IgD-negative memory B cell (primary cell): ENCODE measurements around the gene COX19. TPM values are rescaled to one million over a fixed set of nuclear protein-coding genes. Genes with fewer than 3 reads are reported as not detected.
"Not testable (repeated sequence)": the region's sequence is repeated elsewhere in the genome, so short reads cannot be mapped to it uniquely, and the experiment has no call there.

Source experiments
- H3K27ac Mint-ChIP-seq, 3 donors: one replicate each; pipeline ENCODE4 v1.8.0; 2020 to 2022; ENCODE audit warnings: mild to moderate bottlenecking in 3 of 3, mixed read lengths in 3 of 3, moderate library complexity in 1 of 3
- H3K27me3 Mint-ChIP-seq: one replicate; pipeline ENCODE4 v1.8.0; 2021; ENCODE audit warnings: mixed read lengths
- H3K36me3 Mint-ChIP-seq: one replicate; pipeline ENCODE4 v1.8.0; 2020; ENCODE audit warnings: mild to moderate bottlenecking, mixed read lengths
- H3K4me1 Mint-ChIP-seq, 3 donors: one replicate each; pipeline ENCODE4 v1.8.0; 2020 to 2022; ENCODE audit warnings: mixed read lengths in 3 of 3, mild to moderate bottlenecking in 1 of 3
- H3K4me3 Mint-ChIP-seq, 4 donors: one replicate each; pipeline ENCODE4 v1.8.0; 2020 to 2022; ENCODE audit warnings: mild to moderate bottlenecking in 4 of 4, mixed read lengths in 4 of 4, moderate library complexity in 3 of 4
- H3K9me3 Mint-ChIP-seq, 3 donors: one replicate each; pipeline ENCODE4 v1.8.0; 2020 to 2021; ENCODE audit warnings: mixed read lengths in 3 of 3, mild to moderate bottlenecking in 1 of 3
- polyA plus RNA-seq: library from polyadenylated mRNA; unstranded; fragments of 300-500 nt; fragmentation: Illumina TruSeq; gene quantifications from one replicate; pipeline ENCODE4 v1.2.3, GENCODE V29; 2021

COX19 gene
- polyA plus RNA-seq, 1 donor from 2014 or later, result 26.7 TPM

- Mint-ChIP-seq H3K9me3 (no peaks in the 10 kb centered on the region), H3K4me1 (peaks cover 19 to 29% (median 22%) of the 10 kb centered on the region in 3 donors), H3K27ac (peak overlapping the region in 1 of 3 donors; percentile 31), H3K27me3 (peaks cover 2% of the 10 kb centered on the region), H3K36me3 (peaks cover 6% of the 10 kb centered on the region), H3K4me3 (no peak overlapping the region)
Measured at GRCh38 chr7:968205-969105, 6.9 kb downstream of the COX19 start.

- Mint-ChIP-seq H3K27ac (peak overlapping the region; percentile 6 to 59 (median 31)), H3K27me3 (peaks cover 3% of the 10 kb centered on the region), H3K9me3 (no peaks in the 10 kb centered on the region), H3K4me1 (peaks cover 18 to 25% (median 21%) of the 10 kb centered on the region in 3 donors), H3K4me3 (peak overlapping the region in 1 of 4 donors; percentile 26), H3K36me3 (peaks cover 6% of the 10 kb centered on the region)
Measured at GRCh38 chr7:967361-968082, 7.8 kb downstream of the COX19 start.

GRCh38 chr7:966291-967069 lies 8.9 kb downstream of the COX19 start:
- no peaks in the 10 kb centered on the region for H3K9me3 Mint-ChIP-seq
- peaks cover 9% of the 10 kb centered on the region for H3K27me3 Mint-ChIP-seq
- peak overlapping the region in 2 of 3 donors; percentile 3 to 84 for H3K27ac Mint-ChIP-seq
- peaks cover 4% of the 10 kb centered on the region for H3K36me3 Mint-ChIP-seq
- peak overlapping the region in 2 of 4 donors; percentile 3 to 27 for H3K4me3 Mint-ChIP-seq
- H3K4me1 Mint-ChIP-seq, result peaks cover 15 to 22% (median 15%) of the 10 kb centered on the region in 3 donors

- peaks cover 12 to 19% (median 19%) of the 10 kb centered on the region in 3 donors for H3K4me1 Mint-ChIP-seq
- H3K27me3 Mint-ChIP-seq, result peaks cover 14% of the 10 kb centered on the region
- no peaks in the 10 kb centered on the region for H3K9me3 Mint-ChIP-seq
- peak overlapping the region; percentile 49 to 83 (median 67) for H3K27ac Mint-ChIP-seq
- peaks cover 3% of the 10 kb centered on the region for H3K36me3 Mint-ChIP-seq
- peak overlapping the region in 1 of 4 donors; percentile 49 for H3K4me3 Mint-ChIP-seq
Measured at GRCh38 chr7:964401-965231, 10.7 kb downstream of the COX19 start.

- Mint-ChIP-seq H3K4me3 (peak overlapping the region in 2 of 4 donors; percentile 54 to 78), H3K27ac (no peak overlapping the region), H3K36me3 (peaks cover 3% of the 10 kb centered on the region), H3K4me1 (peaks cover 12 to 19% (median 19%) of the 10 kb centered on the region in 3 donors), H3K9me3 (no peaks in the 10 kb centered on the region), H3K27me3 (peaks cover 14% of the 10 kb centered on the region)
Measured at GRCh38 chr7:963236-964078, 11.9 kb downstream of the COX19 start.

DNA sequence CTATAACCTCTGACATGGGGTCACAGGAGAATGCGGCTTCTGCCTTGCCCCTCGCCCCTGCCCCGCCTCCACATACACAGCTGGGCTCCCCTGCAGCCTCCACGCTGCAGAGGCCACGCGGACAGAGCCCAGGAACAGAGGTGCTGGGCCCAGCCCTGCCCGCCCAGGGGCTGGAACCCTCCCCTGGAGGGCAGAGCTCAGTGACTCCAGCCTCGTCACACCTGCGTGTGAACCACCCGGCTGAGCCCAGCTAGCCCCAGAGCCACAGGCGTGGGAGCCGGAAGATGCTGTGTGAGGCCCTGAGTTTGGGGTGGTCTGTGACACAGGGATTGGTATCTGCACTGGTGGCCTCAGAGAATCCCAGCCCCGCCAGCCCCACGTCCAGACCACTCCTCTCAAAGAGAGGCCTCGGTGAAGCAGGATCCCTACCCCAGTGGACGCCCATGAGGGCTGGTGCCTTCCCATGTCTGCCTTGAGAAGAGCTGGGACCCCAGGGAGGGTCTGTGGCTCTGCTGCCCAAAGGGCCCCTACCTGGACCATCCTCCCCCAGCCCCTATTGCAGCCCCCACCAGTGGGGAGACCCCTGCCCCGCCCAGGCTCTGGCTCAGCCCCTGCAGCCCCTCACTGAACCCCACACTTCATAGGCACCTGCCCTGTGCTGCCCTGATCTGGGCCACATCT lies 12.8 kb downstream of the COX19 start:
- no peaks in the 10 kb centered on the region for H3K9me3 Mint-ChIP-seq
- H3K36me3 Mint-ChIP-seq, result no peaks in the 10 kb centered on the region
- H3K27me3 Mint-ChIP-seq, result peaks cover 14% of the 10 kb centered on the region
- peaks cover 12 to 19% (median 19%) of the 10 kb centered on the region in 3 donors for H3K4me1 Mint-ChIP-seq
- no peak overlapping the region for H3K27ac Mint-ChIP-seq
- H3K4me3 Mint-ChIP-seq, result no peak overlapping the region

DNA sequence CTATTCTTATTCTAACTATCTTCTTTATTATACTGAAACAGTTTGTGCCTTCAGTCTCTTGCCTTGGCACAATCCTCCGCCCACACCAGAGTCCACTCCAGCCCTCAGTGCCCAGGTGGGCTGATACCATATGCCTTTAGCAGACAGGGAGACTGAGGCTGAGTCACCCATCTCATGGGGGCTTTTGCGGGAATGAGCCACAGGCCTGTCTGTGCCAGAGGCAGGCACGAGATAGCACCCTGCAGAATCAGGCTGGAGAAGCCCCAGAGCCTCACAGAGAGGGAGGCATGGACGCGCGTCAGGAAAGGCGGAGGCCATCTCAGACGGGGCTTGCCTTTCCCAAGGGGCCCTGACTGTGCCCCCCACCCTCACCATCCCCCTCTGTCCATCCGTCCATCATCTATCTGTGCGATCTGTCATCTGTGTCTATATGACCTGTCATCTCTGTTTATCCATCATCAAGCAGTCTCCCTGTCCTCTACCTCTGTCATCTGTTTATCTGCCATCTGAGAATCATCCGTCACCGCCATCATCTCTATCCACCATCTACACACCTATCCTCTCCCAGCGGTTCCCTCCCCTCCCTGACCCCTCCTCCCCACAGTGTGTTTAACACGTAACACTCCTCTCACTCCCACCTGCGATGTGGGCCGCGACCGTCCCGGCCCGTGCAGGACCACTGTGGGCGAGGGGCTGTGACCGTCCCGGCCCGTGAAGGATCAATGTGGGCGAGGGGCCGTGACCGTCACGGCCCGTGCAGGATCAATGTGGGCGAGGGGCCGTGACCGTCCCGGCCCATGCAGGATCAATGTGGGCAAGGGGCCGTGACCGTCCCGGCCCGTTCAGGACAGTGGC lies 13.6 kb downstream of the COX19 start:
- Mint-ChIP-seq H3K27me3 (peaks cover 14% of the 10 kb centered on the region), H3K9me3 (no peaks in the 10 kb centered on the region), H3K4me3 (peak overlapping the region in 1 of 4 donors; percentile 68), H3K27ac (peak overlapping the region in 2 of 3 donors; percentile 10 to 59), H3K36me3 (no peaks in the 10 kb centered on the region), H3K4me1 (peaks cover 12 to 19% (median 19%) of the 10 kb centered on the region in 3 donors)

- peaks cover 14% of the 10 kb centered on the region for H3K27me3 Mint-ChIP-seq
- H3K36me3 Mint-ChIP-seq, H3K4me3 Mint-ChIP-seq, H3K27ac Mint-ChIP-seq, H3K9me3 Mint-ChIP-seq: not testable (repeated sequence)
- H3K4me1 Mint-ChIP-seq, result peaks cover 12 to 19% (median 17%) of the 10 kb centered on the region in 3 donors
Measured at GRCh38 chr7:960972-961371, 14.4 kb downstream of the COX19 start.

DNA sequence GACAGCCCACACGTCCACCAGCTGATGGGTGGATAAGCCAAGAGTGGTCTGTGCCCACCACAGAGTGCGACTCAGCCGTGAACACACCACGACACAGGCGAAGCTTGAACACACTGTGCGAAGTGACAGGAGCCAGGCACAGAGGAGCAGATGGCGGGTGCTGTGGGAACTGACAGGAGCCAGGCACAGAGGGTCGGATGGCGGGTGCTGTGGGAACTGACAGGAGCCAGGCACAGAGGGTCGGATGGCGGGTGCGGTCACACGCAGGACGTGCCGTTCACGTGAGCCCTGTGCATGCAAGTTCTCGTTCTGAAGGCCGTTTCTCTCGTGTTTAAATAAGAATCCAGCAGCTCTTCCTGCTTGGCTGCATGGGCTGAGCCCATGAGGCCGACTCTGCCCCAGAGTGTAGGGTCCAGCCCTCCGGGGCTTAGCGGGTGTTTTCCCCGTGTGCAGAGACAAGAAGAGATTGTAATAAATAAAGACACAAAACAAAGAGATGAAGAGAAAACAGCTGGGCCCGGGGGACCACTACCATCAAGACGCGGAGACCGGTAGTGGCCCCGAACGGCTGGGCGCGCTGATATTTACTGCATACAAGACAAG lies 15.0 kb downstream of the COX19 start:
- H3K27ac Mint-ChIP-seq, result no peak overlapping the region
- H3K27me3 Mint-ChIP-seq, result peaks cover 14% of the 10 kb centered on the region
- H3K4me3 Mint-ChIP-seq, result no peak overlapping the region
- peaks cover 12 to 14% (median 13%) of the 10 kb centered on the region in 3 donors for H3K4me1 Mint-ChIP-seq
- no peaks in the 10 kb centered on the region for H3K9me3 Mint-ChIP-seq
- no peaks in the 10 kb centered on the region for H3K36me3 Mint-ChIP-seq

DNA sequence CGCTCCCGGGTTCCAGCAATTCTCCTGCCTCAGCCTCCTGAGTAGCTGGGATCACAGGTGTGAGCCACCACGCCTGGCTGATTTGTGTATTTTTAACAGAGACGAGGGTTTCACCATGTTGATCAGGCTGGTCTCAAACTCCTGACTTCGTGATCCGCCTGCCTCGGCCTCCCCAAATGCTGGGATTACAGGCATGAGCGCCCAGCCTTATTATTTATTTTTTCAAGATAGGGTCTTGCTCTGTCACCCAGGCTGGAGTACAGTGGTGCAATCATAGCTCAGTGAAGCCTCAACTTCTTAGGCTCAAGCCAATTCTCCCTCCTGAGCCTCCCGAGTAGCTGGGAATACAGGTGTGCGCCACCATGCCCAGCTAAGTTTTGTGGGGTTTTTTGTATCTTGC lies 15.6 kb downstream of the COX19 start:
- H3K4me3 Mint-ChIP-seq, result peak overlapping the region in 1 of 4 donors; percentile 57
- peaks cover 7 to 12% (median 8%) of the 10 kb centered on the region in 3 donors for H3K4me1 Mint-ChIP-seq
- not testable (repeated sequence) for H3K27ac Mint-ChIP-seq, H3K9me3 Mint-ChIP-seq, H3K36me3 Mint-ChIP-seq
- H3K27me3 Mint-ChIP-seq, result peaks cover 16% of the 10 kb centered on the region

GRCh38 chr7:959271-959670 lies 16.1 kb downstream of the COX19 start:
- Mint-ChIP-seq H3K36me3 (no peaks in the 10 kb centered on the region), H3K27ac (peak overlapping the region in 1 of 3 donors; percentile 79), H3K9me3 (no peaks in the 10 kb centered on the region), H3K27me3 (peaks cover 16% of the 10 kb centered on the region), H3K4me1 (peaks cover 6 to 10% (median 6%) of the 10 kb centered on the region in 3 donors), H3K4me3 (no peak overlapping the region)
